GM23338 (cell line): Measurements from ENCODE around the gene FAM25G. TPM values are rescaled to one million over a fixed set of nuclear protein-coding genes. Genes with fewer than 3 reads are reported as not detected.

ENCODE experiments used
- ATAC-seq: fragments of 200-7000 bp; cut with Tn5 transposase; 3 replicates; pipeline ENCODE4 v1.9.1; 2020
- DNase-seq: peaks from one replicate; pipeline ENCODE4 v3.0.0-alpha.2; 2015; ENCODE audit warnings: low spot score
- H2AFZ ChIP-seq: fragments of 200-600 bp; sonication (generic); 2 replicates; pipeline ENCODE4 v1.8.0; 2016; ENCODE audit warnings: antibody characterized with exemption, mild to moderate bottlenecking, moderate library complexity
- H3F3A ChIP-seq: fragments of 200-600 bp; sonication (generic); replicated peaks from 2 replicates; pipeline ENCODE4 v1.8.0; 2017; ENCODE audit warnings: antibody characterized with exemption, mixed run types, low read depth
- H3K27ac ChIP-seq: fragments of 200-600 bp; sonication (generic); 2 replicates; pipeline ENCODE4 v1.6.1; 2016; ENCODE audit warnings: low read depth
- H3K27me3 ChIP-seq: fragments of 200-600 bp; sonication (generic); 2 replicates; pipeline ENCODE4 v1.8.0; 2016; ENCODE audit warnings: mild to moderate bottlenecking, mixed run types, moderate library complexity; ENCODE audit not compliant: insufficient read depth
- H3K36me3 ChIP-seq: fragments of 200-600 bp; sonication (generic); 2 replicates; pipeline ENCODE4 v1.8.0; 2016; ENCODE audit warnings: mild to moderate bottlenecking; ENCODE audit not compliant: insufficient read depth
- H3K4me1 ChIP-seq: fragments of 200-600 bp; sonication (generic); 2 replicates; pipeline ENCODE4 v1.8.0; 2016; ENCODE audit warnings: mild to moderate bottlenecking, moderate library complexity; ENCODE audit not compliant: insufficient read depth
- H3K4me2 ChIP-seq: fragments of 200-600 bp; sonication (generic); 2 replicates; pipeline ENCODE4 v1.7.1; 2017; ENCODE audit warnings: mixed run types
- H3K4me3 ChIP-seq: fragments of 200-600 bp; sonication (generic); 2 replicates; pipeline ENCODE4 v1.6.1; 2016; ENCODE audit warnings: mixed run types
- H3K79me2 ChIP-seq: fragments of 200-600 bp; sonication (generic); replicated peaks from 2 replicates; pipeline ENCODE4 v1.8.0; 2017; ENCODE audit warnings: mild to moderate bottlenecking; ENCODE audit not compliant: insufficient read depth
- H3K9me2 ChIP-seq: fragments of 200-600 bp; sonication (generic); 2 replicates; pipeline ENCODE4 v1.8.0; 2017; ENCODE audit not compliant: insufficient read depth
- H4K20me1 ChIP-seq: fragments of 200-600 bp; sonication (generic); replicated peaks from 2 replicates; pipeline ENCODE4 v1.8.0; 2017; ENCODE audit warnings: mild to moderate bottlenecking; ENCODE audit not compliant: insufficient read depth
- H3K27ac Mint-ChIP-seq: 2 replicates; pipeline ENCODE4 v1.8.0; 2020; ENCODE audit warnings: inconsistent platforms, mild to moderate bottlenecking, moderate library complexity, mixed read lengths
- H3K27me3 Mint-ChIP-seq: 3 replicates; pipeline ENCODE4 v1.8.0; 2022; ENCODE audit warnings: low read depth, mild to moderate bottlenecking, moderate library complexity, mixed read lengths, inconsistent platforms; ENCODE audit not compliant: insufficient read depth, poor library complexity
- H3K36me3 Mint-ChIP-seq: 3 replicates; pipeline ENCODE4 v1.8.0; 2021; ENCODE audit warnings: low read depth, mild to moderate bottlenecking, inconsistent platforms, moderate library complexity, mixed read lengths
- H3K4me1 Mint-ChIP-seq: 3 replicates; pipeline ENCODE4 v1.8.0; 2020; ENCODE audit warnings: mild to moderate bottlenecking, inconsistent platforms, mixed read lengths
- H3K4me3 Mint-ChIP-seq: 3 replicates; pipeline ENCODE4 v1.8.0; 2021; ENCODE audit warnings: moderate library complexity, mild to moderate bottlenecking, inconsistent platforms, mixed read lengths
- H3K9me3 Mint-ChIP-seq: 3 replicates; pipeline ENCODE4 v1.8.0; 2020; ENCODE audit warnings: moderate library complexity, mild to moderate bottlenecking, inconsistent platforms, mixed read lengths
- CTCF ChIP-seq, 2 experiments: fragments of 200-600 bp in 1 of 2; sonication (generic) in 1 of 2; conservative IDR thresholded peaks; 2 replicates each; pipeline versions ENCODE4 v1.5.1 to v1.6.1; 2016 to 2017; ENCODE audit warnings: antibody characterized with exemption in 2 of 2, low read depth in 2 of 2, mild to moderate bottlenecking in 2 of 2, moderate library complexity in 1 of 2
- ETS1 ChIP-seq: IDR thresholded peaks from 2 replicates; pipeline ENCODE4 v1.6.1; 2016; ENCODE audit warnings: antibody characterized with exemption
- JUNB ChIP-seq: IDR thresholded peaks from one replicate; pipeline ENCODE4 v1.6.1; 2016; ENCODE audit warnings: antibody characterized with exemption; ENCODE audit not compliant: unreplicated experiment
- NANOG ChIP-seq: IDR thresholded peaks from 2 replicates; pipeline ENCODE4 v1.6.1; 2016; ENCODE audit warnings: antibody characterized with exemption, borderline replicate concordance
- STAT1 ChIP-seq: IDR thresholded peaks from one replicate; pipeline ENCODE4 v1.6.1; 2016; ENCODE audit warnings: antibody characterized with exemption; ENCODE audit not compliant: unreplicated experiment
- ZNF114 ChIP-seq: fragments of 250-450 bp; sonication (Bioruptor Pico); IDR thresholded peaks from 2 replicates; pipeline ENCODE4 v1.5.0; 2020; ENCODE audit warnings: mild to moderate bottlenecking, moderate library complexity
- ZNF331 ChIP-seq: fragments of 250-450 bp; sonication (Bioruptor Pico); IDR thresholded peaks from 2 replicates; pipeline ENCODE4 v1.5.0; 2020; ENCODE audit warnings: low read depth, mild to moderate bottlenecking, moderate library complexity
- polyA plus RNA-seq: library from polyadenylated mRNA; unstranded; fragments of >200 nt; fragmentation: Nextera tagmentation; extraction: Ambion mirVana; gene quantifications from 2 replicates; pipeline ENCODE4 v1.2.1, GENCODE V29; 2016
- total RNA-seq: library from RNA; depleted of rRNA; stranded (reverse); fragments of >200 nt; shearing (Covaris generic); gene quantifications from 2 replicates; pipeline ENCODE4 v1.2.3, GENCODE V29; 2014
- TF ChIP-seq, protein P1 (sequence below): fragments of 250-450 bp; sonication (Bioruptor Pico); IDR thresholded peaks from 2 replicates; pipeline ENCODE4 v1.5.0; 2020; ENCODE audit warnings: mild to moderate bottlenecking, moderate library complexity

Gene FAM25G
- total and polyA plus RNA-seq, 2 experiments from 2014 or later, result not detected

- no peak for TF ChIP-seq ZNF331 (CRISPR knock-in tag)
- no peak for TF ChIP-seq NANOG
- no peak for TF ChIP-seq ZNF114 (CRISPR knock-in tag)
These were observed 49.6 kb downstream of the FAM25G start (continued) for GRCh38 chr10:47441938-47442337.

DNA sequence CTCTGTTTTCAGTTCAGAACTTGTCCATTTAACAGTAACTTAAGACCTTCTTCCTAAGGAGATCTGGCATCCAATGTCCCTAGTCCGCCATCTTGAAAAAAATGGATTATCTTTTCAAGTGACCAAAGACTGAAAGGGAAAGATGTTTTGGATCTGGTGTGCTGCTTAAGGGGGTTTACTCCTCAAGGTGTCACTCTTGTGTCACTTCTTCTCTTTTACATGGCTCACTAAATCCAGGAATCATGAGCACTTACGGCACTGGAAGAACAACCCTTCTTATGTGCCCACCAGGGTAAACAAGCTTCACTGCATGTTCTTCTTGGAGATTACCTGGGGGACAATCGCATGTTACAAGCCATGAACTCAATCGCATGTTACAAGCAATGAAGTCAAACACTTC lies 51.3 kb downstream of the FAM25G start:
- ATAC-seq (peak; percentile 42; the same call in 1 of the 3 replicates), DNase-seq (peak; percentile 21)
- Mint-ChIP-seq H3K27me3 (peaks cover 9% of the 10 kb centered on the region), H3K9me3 (peaks cover 2% of the 10 kb centered on the region; the same call in 1 of the 3 replicates), H3K4me3 (no peak overlapping the region), H3K4me1 (no peaks in the 10 kb centered on the region), H3K27ac (no peak overlapping the region), H3K36me3 (no peaks in the 10 kb centered on the region; the same call in 2 of the 3 replicates)
- no peak for TF ChIP-seq STAT1
- TF ChIP-seq JUNB, result no peak
- TF ChIP-seq, protein P1, sequence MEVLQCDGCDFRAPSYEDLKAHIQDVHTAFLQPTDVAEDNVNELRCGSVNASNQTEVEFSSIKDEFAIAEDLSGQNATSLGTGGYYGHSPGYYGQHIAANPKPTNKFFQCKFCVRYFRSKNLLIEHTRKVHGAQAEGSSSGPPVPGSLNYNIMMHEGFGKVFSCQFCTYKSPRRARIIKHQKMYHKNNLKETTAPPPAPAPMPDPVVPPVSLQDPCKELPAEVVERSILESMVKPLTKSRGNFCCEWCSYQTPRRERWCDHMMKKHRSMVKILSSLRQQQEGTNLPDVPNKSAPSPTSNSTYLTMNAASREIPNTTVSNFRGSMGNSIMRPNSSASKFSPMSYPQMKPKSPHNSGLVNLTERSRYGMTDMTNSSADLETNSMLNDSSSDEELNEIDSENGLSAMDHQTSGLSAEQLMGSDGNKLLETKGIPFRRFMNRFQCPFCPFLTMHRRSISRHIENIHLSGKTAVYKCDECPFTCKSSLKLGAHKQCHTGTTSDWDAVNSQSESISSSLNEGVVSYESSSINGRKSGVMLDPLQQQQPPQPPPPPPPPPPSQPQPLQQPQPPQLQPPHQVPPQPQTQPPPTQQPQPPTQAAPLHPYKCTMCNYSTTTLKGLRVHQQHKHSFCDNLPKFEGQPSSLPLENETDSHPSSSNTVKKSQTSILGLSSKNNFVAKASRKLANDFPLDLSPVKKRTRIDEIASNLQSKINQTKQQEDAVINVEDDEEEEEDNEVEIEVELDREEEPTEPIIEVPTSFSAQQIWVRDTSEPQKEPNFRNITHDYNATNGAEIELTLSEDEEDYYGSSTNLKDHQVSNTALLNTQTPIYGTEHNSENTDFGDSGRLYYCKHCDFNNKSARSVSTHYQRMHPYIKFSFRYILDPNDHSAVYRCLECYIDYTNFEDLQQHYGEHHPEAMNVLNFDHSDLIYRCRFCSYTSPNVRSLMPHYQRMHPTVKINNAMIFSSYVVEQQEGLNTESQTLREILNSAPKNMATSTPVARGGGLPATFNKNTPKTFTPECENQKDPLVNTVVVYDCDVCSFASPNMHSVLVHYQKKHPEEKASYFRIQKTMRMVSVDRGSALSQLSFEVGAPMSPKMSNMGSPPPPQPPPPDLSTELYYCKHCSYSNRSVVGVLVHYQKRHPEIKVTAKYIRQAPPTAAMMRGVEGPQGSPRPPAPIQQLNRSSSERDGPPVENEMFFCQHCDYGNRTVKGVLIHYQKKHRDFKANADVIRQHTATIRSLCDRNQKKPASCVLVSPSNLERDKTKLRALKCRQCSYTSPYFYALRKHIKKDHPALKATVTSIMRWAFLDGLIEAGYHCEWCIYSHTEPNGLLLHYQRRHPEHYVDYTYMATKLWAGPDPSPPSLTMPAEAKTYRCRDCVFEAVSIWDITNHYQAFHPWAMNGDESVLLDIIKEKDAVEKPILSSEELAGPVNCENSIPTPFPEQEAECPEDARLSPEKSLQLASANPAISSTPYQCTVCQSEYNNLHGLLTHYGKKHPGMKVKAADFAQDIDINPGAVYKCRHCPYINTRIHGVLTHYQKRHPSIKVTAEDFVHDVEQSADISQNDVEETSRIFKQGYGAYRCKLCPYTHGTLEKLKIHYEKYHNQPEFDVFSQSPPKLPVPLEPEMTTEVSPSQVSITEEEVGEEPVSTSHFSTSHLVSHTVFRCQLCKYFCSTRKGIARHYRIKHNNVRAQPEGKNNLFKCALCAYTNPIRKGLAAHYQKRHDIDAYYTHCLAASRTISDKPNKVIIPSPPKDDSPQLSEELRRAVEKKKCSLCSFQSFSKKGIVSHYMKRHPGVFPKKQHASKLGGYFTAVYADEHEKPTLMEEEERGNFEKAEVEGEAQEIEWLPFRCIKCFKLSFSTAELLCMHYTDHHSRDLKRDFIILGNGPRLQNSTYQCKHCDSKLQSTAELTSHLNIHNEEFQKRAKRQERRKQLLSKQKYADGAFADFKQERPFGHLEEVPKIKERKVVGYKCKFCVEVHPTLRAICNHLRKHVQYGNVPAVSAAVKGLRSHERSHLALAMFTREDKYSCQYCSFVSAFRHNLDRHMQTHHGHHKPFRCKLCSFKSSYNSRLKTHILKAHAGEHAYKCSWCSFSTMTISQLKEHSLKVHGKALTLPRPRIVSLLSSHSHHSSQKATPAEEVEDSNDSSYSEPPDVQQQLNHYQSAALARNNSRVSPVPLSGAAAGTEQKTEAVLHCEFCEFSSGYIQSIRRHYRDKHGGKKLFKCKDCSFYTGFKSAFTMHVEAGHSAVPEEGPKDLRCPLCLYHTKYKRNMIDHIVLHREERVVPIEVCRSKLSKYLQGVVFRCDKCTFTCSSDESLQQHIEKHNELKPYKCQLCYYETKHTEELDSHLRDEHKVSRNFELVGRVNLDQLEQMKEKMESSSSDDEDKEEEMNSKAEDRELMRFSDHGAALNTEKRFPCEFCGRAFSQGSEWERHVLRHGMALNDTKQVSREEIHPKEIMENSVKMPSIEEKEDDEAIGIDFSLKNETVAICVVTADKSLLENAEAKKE (CRISPR knock-in tag), result no peak
- TF ChIP-seq ETS1, result no peak
- peak; percentile 30 to 50; a peak in 3 of 4 replicates for TF ChIP-seq CTCF (conservative IDR thresholded peaks at IDR 0.05; ENCODE audit: low read depth in 2 of 2)
- TF ChIP-seq ZNF331 (CRISPR knock-in tag), result no peak
- Histone ChIP-seq H3K4me2 (no peak overlapping the region), H4K20me1 (no peaks in the 10 kb centered on the region), H2AFZ (no peak overlapping the region), H3K36me3 (no peaks in the 10 kb centered on the region), H3K4me3 (no peak overlapping the region), H3K27me3 (no peaks in the 10 kb centered on the region), H3K9me2 (peaks cover 9% of the 10 kb centered on the region), H3K27ac (no peak overlapping the region), H3F3A (no peaks in the 10 kb centered on the region), H3K79me2 (no peaks in the 10 kb centered on the region), H3K4me1 (no peaks in the 10 kb centered on the region)
